H1 (cell line): ENCODE data around the gene SELENOO. TPM values are rescaled to one million over a fixed set of nuclear protein-coding genes. Genes with fewer than 3 reads are reported as not detected.

Source experiments
- CTCF ChIA-PET: fragments of 300-600 bp; sonication (Branson Sonifier 250); formaldehyde crosslinking; loops from one replicate; lab custom pipeline; 2021; ENCODE audit not compliant: partially characterized antibody; lab: Charles Lee
- POLR2A ChIA-PET: fragments of 300-600 bp; sonication (Branson Sonifier 250); formaldehyde crosslinking; loops from one replicate; lab custom pipeline; 2021; ENCODE audit warnings: inconsistent platforms; ENCODE audit not compliant: partially characterized antibody; lab: Charles Lee
- DNase-seq, 2 experiments: peaks; one replicate each; pipeline versions ENCODE4 v3.0.0 to v3.0.0-alpha.2; 2010 to 2022; ENCODE audit warnings: low spot score in 2 of 2, low read depth in 1 of 2, mixed read lengths in 1 of 2
- FAIRE-seq: peaks from 2 replicates; lab custom pipeline; 2011; peaks lifted over from hg19 to GRCh38; lab: Jason Lieb, UNC
- H2AFZ ChIP-seq: 2 replicates; pipeline ENCODE4 v1.8.1; 2012; ENCODE audit warnings: low read length, inconsistent platforms
- H2AK5ac ChIP-seq: 2 replicates; pipeline ENCODE4 v1.6.1; 2013; ENCODE audit warnings: low read depth, low read length
- H2BK120ac ChIP-seq: replicated peaks from 2 replicates; pipeline ENCODE3; 2013; ENCODE audit warnings: low read depth, low read length, inconsistent platforms
- H2BK12ac ChIP-seq: 2 replicates; pipeline ENCODE4 v1.6.1; 2013; ENCODE audit warnings: low read depth, low read length
- H2BK15ac ChIP-seq: 2 replicates; pipeline ENCODE4 v1.6.1; 2013; ENCODE audit warnings: low read length
- H2BK20ac ChIP-seq: 2 replicates; pipeline ENCODE4 v1.6.1; 2013; ENCODE audit warnings: low read length
- H2BK5ac ChIP-seq: 2 replicates; pipeline ENCODE4 v1.6.1; 2013; ENCODE audit warnings: low read depth, low read length
- H3K14ac ChIP-seq: 2 replicates; pipeline ENCODE4 v1.6.1; 2013; ENCODE audit warnings: inconsistent platforms; ENCODE audit not compliant: insufficient read length
- H3K18ac ChIP-seq: 2 replicates; pipeline ENCODE4 v1.6.1; 2013; ENCODE audit warnings: low read length; ENCODE audit errors: extremely low read depth
- H3K23ac ChIP-seq: 2 replicates; pipeline ENCODE4 v1.6.1; 2013; ENCODE audit warnings: inconsistent platforms; ENCODE audit not compliant: insufficient read length
- H3K23me2 ChIP-seq: 2 replicates; pipeline ENCODE4 v1.6.1; 2013; ENCODE audit warnings: low read depth, low read length
- H3K27ac ChIP-seq: 2 replicates; pipeline ENCODE4 v1.6.1; 2011; ENCODE audit warnings: low read depth, low read length, inconsistent platforms
- H3K27me3 ChIP-seq, 4 experiments: replicated peaks in 1 of 4; 1 replicate in 1 of 4; 2 replicates in 3 of 4; pipeline versions ENCODE4 v1.6.1 to v1.8.1; 2011 to 2013; ENCODE audit warnings: low read length in 3 of 4, mild to moderate bottlenecking in 3 of 4, inconsistent platforms in 2 of 4, mixed read lengths in 2 of 4, moderate library complexity in 1 of 4; ENCODE audit not compliant: control insufficient read depth in 3 of 4, insufficient read depth in 3 of 4; ENCODE audit errors: extremely low read depth in 1 of 4
- H3K36me3 ChIP-seq, 4 experiments: 2 replicates each; pipeline versions ENCODE4 v1.6.1 to v1.8.1; 2011 to 2013; ENCODE audit warnings: mild to moderate bottlenecking in 4 of 4, low read length in 3 of 4, moderate library complexity in 2 of 4, control low read depth in 1 of 4, inconsistent platforms in 1 of 4; ENCODE audit not compliant: insufficient read depth in 4 of 4, control insufficient read depth in 2 of 4
- H3K4ac ChIP-seq: replicated peaks from 2 replicates; pipeline ENCODE3; 2013; ENCODE audit warnings: low read length, low read depth, mixed read lengths, inconsistent platforms; ENCODE audit not compliant: insufficient read length
- H3K4me1 ChIP-seq, 4 experiments: replicated peaks in 1 of 4; 1 replicate in 1 of 4; 2 replicates in 3 of 4; pipeline versions ENCODE4 v1.6.1 to v1.8.1; 2011 to 2013; ENCODE audit warnings: low read length in 3 of 4, inconsistent platforms in 2 of 4, mixed read lengths in 1 of 4; ENCODE audit not compliant: insufficient read depth in 4 of 4, control insufficient read depth in 3 of 4
- H3K4me2 ChIP-seq, 2 experiments: 2 replicates each; pipeline versions ENCODE4 v1.6.1 to v1.8.1; 2011 to 2013; ENCODE audit warnings: low read depth in 2 of 2, low read length in 2 of 2, control low read depth in 1 of 2, inconsistent platforms in 1 of 2, mild to moderate bottlenecking in 1 of 2; ENCODE audit not compliant: insufficient read depth in 1 of 2
- H3K4me3 ChIP-seq, 4 experiments: fragments of 200-600, 300-600 bp in 1 of 4; sonication (generic), shearing (Covaris generic), sonication (Bioruptor Twin) in 1 of 4; 2 replicates each; pipeline versions ENCODE4 v1.5.1 to v1.8.1; 2011 to 2016; ENCODE audit warnings: low read length in 4 of 4, low read depth in 3 of 4, control low read depth in 2 of 4, inconsistent platforms in 2 of 4, mild to moderate bottlenecking in 2 of 4, mixed read lengths in 1 of 4, moderate library complexity in 1 of 4; ENCODE audit not compliant: insufficient read depth in 2 of 4; ENCODE audit errors: extremely low read depth in 1 of 4
- H3K56ac ChIP-seq: replicated peaks from 2 replicates; pipeline ENCODE3; 2013; ENCODE audit warnings: low read depth, mild to moderate bottlenecking, mixed read lengths, low read length, inconsistent platforms; ENCODE audit not compliant: insufficient read length
- H3K79me1 ChIP-seq: 2 replicates; pipeline ENCODE4 v1.6.1; 2013; ENCODE audit warnings: low read depth, low read length, control low read depth
- H3K79me2 ChIP-seq, 2 experiments: 2 replicates each; pipeline versions ENCODE4 v1.6.1 to v1.8.1; 2012 to 2013; ENCODE audit warnings: low read length in 2 of 2, mild to moderate bottlenecking in 2 of 2, inconsistent platforms in 1 of 2; ENCODE audit not compliant: insufficient read depth in 2 of 2, control insufficient read depth in 1 of 2
- H3K9ac ChIP-seq, 4 experiments: replicated peaks in 1 of 4; 1 replicate in 1 of 4; 2 replicates in 3 of 4; pipeline versions ENCODE4 v1.6.1 to v1.8.1; 2011 to 2013; ENCODE audit warnings: low read depth in 3 of 4, low read length in 3 of 4, control low read depth in 2 of 4, mild to moderate bottlenecking in 2 of 4, moderate library complexity in 2 of 4, inconsistent platforms in 1 of 4; ENCODE audit errors: extremely low read depth in 1 of 4
- H3K9me3 ChIP-seq, 2 experiments: 2 replicates each; pipeline versions ENCODE4 v1.6.1 to v1.8.1; 2012 to 2013; ENCODE audit warnings: mild to moderate bottlenecking in 2 of 2, moderate library complexity in 2 of 2, control low read depth in 1 of 2, inconsistent platforms in 1 of 2, low read depth in 1 of 2, low read length in 1 of 2, mixed read lengths in 1 of 2; ENCODE audit not compliant: insufficient read depth in 2 of 2
- H4K20me1 ChIP-seq, 2 experiments: replicated peaks in 1 of 2; 2 replicates each; pipeline versions ENCODE3 to v1.8.1; 2011 to 2013; ENCODE audit warnings: inconsistent platforms in 2 of 2, low read length in 2 of 2, mild to moderate bottlenecking in 1 of 2; ENCODE audit not compliant: insufficient read depth in 2 of 2, control insufficient read depth in 1 of 2
- H4K5ac ChIP-seq: 2 replicates; pipeline ENCODE4 v1.6.1; 2013; ENCODE audit warnings: low read length, low read depth, mixed read lengths, inconsistent platforms; ENCODE audit not compliant: insufficient read length
- H4K8ac ChIP-seq: 2 replicates; pipeline ENCODE4 v1.8.0; 2013; ENCODE audit warnings: mild to moderate bottlenecking, moderate library complexity, low read length, inconsistent platforms; ENCODE audit not compliant: insufficient read depth; ENCODE audit errors: extremely low read depth
- H4K91ac ChIP-seq: replicated peaks from 2 replicates; pipeline ENCODE3; 2013; ENCODE audit warnings: low read length, mixed read lengths, inconsistent platforms; ENCODE audit not compliant: insufficient read length
- BACH1 ChIP-seq: IDR thresholded peaks from 2 replicates; pipeline ENCODE4 v1.6.1; 2012; ENCODE audit warnings: low read length, improper control_type of control experiment
- WGBS, 2 experiments: shearing (Covaris generic) in 1 of 2; methylation state at CpG; one replicate each; pipeline versions ENCODE4 v1.1.6 to v1.1.7; 2013 to 2015; ENCODE audit warnings: low lambda C conversion rate in 2 of 2, mixed read lengths in 2 of 2, inconsistent platforms in 1 of 2, low coverage in 1 of 2, missing lambda C conversion rate in 1 of 2; ENCODE audit not compliant: insufficient replicate concordance in 2 of 2, insufficient coverage in 1 of 2, insufficient read length in 1 of 2; ENCODE audit errors: extremely low coverage in 1 of 2, missing lambda C conversion rate in 1 of 2; 5-methylcytosine and 5-hydroxymethylcytosine counted together
- polyA plus RNA-seq, 7 experiments: library from polyadenylated mRNA; depleted of rRNA in 3 of 7; stranded (reverse) in 5 of 7; unstranded in 2 of 7; fragments of >200 nt in 5 of 7; fragments of 200-250 nt in 2 of 7; gene quantifications; 1 replicate in 5 of 7; 2 replicates in 1 of 7; 4 replicates in 1 of 7; pipeline versions ENCODE4 v1.2.1 to v1.2.3, GENCODE V29; 2011 to 2013; ENCODE audit warnings: missing spikeins in 2 of 7, mixed read lengths in 2 of 7
- total RNA-seq: library from RNA; stranded (reverse); fragmentation: NEBNext Ultra II Directional; extraction: Animal tissue kit (Norgen Biotek cat#: 25700); gene quantifications from 2 replicates; pipeline ENCODE4 v1.2.1, GENCODE V29; 2021

The SELENOO gene
- total and polyA plus RNA-seq, 2 of the 8 experiments (the other 6 are each of a cell fraction or from before 2014, with no cell fraction given): 18.6 to 25.1 TPM

DNA sequence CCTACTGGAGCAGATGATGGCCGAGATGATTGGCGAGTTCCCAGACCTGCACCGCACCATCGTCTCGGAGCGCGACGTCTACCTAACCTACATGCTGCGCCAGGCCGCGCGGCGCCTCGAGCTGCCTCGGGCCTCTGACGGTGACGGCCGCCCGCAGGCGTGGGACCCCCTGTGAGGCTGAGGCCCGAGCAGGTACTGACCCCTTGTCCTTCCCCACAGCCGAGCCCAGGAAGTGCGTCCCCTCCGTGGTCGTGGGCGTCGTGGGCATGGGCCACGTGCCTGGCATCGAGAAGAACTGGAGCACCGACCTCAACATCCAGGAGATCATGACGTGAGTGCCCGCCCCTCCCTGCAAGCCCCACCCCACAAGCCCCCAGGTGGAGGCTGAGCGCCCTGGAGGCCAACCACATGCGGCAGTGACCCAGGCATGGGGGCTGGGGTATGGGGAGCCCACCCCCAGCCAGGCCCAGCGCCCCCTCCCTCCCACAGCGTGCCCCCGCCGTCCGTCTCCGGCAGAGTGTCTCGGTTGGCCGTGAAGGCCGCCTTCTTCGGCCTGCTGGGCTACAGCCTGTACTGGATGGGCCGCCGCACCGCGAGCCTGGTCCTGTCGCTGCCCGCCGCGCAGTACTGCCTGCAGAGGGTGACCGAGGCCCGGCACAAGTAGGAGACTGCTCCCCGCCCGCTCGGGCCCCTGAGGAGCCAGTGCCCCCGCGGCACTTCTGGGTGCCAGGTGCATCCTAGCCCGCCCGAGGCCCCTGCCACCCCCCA is 2.8 kb upstream of the SELENOO start:
- Histone ChIP-seq H4K20me1 (peaks cover 0 to 17% of the 10 kb centered on the region in 2 experiments), H3K4me3 (no peak overlapping the region), H3K4me1 (peaks cover 0 to 7% (median 5%) of the 10 kb centered on the region in 4 experiments; a peak in 6 of 7 replicates), H3K27ac (no peak overlapping the region), H2BK5ac (no peak overlapping the region; the same call in 1 of the 2 replicates), H3K79me2 (peaks cover 0 to 11% of the 10 kb centered on the region in 2 experiments; a peak in 1 of 4 replicates), H3K9me3 (no peaks in the 10 kb centered on the region), H3K9ac (no peak overlapping the region), H3K56ac (no peak overlapping the region), H3K27me3 (no peaks in the 10 kb centered on the region), H3K18ac (no peak overlapping the region), H2AFZ (no peak overlapping the region), H3K23me2 (peaks cover 13% of the 10 kb centered on the region; the same call in 1 of the 2 replicates), H2BK20ac (no peak overlapping the region), H4K91ac (peak overlapping the region; percentile 74), H4K8ac (no peak overlapping the region; the same call in 1 of the 2 replicates), H3K4ac (no peak overlapping the region), H2BK12ac (no peak overlapping the region), H3K23ac (no peak overlapping the region), H3K79me1 (no peaks in the 10 kb centered on the region; the same call in none of the 2 replicates), H3K36me3 (peaks cover 6 to 37% (median 10%) of the 10 kb centered on the region in 4 experiments; a peak in 5 of 8 replicates), H2AK5ac (no peak overlapping the region), H2BK120ac (no peak overlapping the region), H4K5ac (no peak overlapping the region), H3K4me2 (no peak overlapping the region), H3K14ac (no peak overlapping the region), H2BK15ac (no peak overlapping the region)
- ChIA-PET POLR2A (interaction anchor here (0.7 to 1.5 kb wide), 2 partner anchors 11 kb away, joined by 3 to 4 read pairs; no protein-coding TSS in a partner anchor), CTCF (no interaction called here)
- DNase-seq (no peak), FAIRE-seq (no peak)
- 94% methylated on average over 33 of the region's 61 CpGs; no CpG with 5 or more reads in 1 of the 2 experiments for WGBS, 2 experiments
- TF ChIP-seq BACH1: no peak
